ENCODE data around the gene CALD1.

DNA sequence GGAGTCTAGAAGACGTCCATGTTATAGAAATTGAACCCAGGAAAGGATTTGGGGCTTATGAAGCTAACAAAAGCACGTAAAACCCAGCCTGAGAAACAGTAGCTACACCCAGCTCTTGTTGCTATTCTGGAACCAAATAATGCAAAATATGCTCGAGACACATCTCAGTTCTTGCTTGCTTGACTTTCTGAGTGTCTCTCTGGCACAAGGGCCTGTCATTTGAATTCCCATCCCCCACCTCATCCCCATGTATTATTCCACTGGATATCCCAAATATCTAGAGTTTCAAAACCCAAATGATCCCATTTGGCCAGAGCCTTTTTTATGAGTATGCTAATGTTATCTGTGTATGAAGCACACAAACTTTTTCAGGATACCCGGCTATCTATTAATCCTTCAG lies 158.7 kb downstream of the CALD1 start:
- no peak for TF ChIP-seq EZH2 (IDR thresholded peaks at IDR 0.05; ENCODE audit: borderline replicate concordance, low read length)
- TF ChIP-seq, protein P1, sequence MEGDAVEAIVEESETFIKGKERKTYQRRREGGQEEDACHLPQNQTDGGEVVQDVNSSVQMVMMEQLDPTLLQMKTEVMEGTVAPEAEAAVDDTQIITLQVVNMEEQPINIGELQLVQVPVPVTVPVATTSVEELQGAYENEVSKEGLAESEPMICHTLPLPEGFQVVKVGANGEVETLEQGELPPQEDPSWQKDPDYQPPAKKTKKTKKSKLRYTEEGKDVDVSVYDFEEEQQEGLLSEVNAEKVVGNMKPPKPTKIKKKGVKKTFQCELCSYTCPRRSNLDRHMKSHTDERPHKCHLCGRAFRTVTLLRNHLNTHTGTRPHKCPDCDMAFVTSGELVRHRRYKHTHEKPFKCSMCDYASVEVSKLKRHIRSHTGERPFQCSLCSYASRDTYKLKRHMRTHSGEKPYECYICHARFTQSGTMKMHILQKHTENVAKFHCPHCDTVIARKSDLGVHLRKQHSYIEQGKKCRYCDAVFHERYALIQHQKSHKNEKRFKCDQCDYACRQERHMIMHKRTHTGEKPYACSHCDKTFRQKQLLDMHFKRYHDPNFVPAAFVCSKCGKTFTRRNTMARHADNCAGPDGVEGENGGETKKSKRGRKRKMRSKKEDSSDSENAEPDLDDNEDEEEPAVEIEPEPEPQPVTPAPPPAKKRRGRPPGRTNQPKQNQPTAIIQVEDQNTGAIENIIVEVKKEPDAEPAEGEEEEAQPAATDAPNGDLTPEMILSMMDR (IDR thresholded peaks at IDR 0.05; ENCODE audit: low read length) = no peak

Data from OCI-LY1 (cell line).